Choroid plexus epithelial cell (primary cell): Measurements from ENCODE around the gene SH3PXD2A.

Experiments
- DNase-seq: peaks from one replicate; pipeline ENCODE4 v3.0.0-alpha.2; 2010; ENCODE audit warnings: low read depth
- H3K4me3 ChIP-seq: 2 replicates; pipeline ENCODE4 v1.5.1; 2011; ENCODE audit warnings: low read depth, mild to moderate bottlenecking, control low read depth, low read length, moderate library complexity
- TF ChIP-seq, protein P1 (sequence below): conservative IDR thresholded peaks from 2 replicates; pipeline ENCODE4 v1.5.1; 2011; ENCODE audit warnings: low read depth, mild to moderate bottlenecking, control low read depth, inconsistent platforms, low read length, moderate library complexity

SH3PXD2A gene

DNA sequence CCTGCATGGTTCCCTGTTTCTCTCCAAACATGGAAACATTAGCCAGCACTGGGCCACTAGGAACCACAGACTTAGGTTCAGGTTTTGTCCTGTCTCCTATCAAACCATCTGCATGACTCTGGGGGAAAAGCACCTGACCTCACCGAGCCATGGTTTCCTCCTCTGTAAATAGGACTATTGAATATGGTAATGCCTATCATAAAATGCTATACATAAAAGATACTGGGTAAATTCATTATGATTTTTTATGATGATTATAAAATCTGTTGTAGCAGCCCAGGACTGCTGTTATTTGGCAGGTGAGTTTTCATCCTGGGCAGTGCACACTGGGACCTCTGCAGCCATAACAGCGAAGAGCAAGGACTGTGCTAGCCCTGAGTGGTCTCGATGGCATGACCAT is 131.8 kb downstream of the SH3PXD2A start:
- TF ChIP-seq, protein P1, sequence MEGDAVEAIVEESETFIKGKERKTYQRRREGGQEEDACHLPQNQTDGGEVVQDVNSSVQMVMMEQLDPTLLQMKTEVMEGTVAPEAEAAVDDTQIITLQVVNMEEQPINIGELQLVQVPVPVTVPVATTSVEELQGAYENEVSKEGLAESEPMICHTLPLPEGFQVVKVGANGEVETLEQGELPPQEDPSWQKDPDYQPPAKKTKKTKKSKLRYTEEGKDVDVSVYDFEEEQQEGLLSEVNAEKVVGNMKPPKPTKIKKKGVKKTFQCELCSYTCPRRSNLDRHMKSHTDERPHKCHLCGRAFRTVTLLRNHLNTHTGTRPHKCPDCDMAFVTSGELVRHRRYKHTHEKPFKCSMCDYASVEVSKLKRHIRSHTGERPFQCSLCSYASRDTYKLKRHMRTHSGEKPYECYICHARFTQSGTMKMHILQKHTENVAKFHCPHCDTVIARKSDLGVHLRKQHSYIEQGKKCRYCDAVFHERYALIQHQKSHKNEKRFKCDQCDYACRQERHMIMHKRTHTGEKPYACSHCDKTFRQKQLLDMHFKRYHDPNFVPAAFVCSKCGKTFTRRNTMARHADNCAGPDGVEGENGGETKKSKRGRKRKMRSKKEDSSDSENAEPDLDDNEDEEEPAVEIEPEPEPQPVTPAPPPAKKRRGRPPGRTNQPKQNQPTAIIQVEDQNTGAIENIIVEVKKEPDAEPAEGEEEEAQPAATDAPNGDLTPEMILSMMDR, result no peak
- no peak overlapping the region for H3K4me3 ChIP-seq
- no peak for DNase-seq

DNA sequence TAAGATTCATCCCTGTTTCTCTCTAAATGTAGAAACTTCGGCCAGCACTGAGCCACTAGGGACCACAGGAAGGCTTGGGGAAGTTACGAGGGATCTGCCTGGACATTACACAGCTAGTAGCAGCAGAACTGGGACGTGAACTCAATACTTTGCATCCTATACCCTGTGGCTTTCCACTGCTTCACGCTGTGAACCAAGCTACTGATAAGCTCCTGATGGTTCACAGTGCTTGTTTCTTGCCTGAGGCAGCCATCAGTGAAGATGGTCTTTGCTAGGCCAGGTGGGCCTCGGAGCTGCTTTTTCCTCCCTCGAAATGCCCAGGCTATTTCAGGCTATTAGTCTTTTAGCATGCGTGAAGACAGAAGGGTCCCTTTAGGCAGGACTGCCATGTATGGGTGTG is 132.7 kb downstream of the SH3PXD2A start:
- H3K4me3 ChIP-seq, result no peak overlapping the region
- TF ChIP-seq, protein P1, result no peak
- no peak for DNase-seq

DNA sequence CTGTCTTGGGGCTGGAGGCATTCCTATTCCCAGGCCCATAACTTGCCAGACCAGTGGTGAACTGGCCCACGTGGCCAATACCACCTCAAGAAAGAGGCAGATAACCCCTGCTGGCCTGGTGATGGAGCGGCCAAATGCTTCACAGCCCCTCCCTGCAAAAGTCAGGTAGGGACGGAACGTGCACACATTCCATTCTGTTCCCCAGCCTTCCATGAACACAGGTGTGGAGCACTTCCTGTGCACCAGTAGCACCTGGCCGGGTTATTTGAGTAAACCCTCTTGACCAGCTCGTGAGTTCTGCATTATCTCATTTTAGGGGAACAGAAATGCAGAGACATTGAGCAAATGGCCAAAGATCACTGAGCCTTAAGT is 134.4 kb downstream of the SH3PXD2A start:
- TF ChIP-seq, protein P1, result no peak
- no peak overlapping the region for H3K4me3 ChIP-seq
- DNase-seq, result no peak

DNA sequence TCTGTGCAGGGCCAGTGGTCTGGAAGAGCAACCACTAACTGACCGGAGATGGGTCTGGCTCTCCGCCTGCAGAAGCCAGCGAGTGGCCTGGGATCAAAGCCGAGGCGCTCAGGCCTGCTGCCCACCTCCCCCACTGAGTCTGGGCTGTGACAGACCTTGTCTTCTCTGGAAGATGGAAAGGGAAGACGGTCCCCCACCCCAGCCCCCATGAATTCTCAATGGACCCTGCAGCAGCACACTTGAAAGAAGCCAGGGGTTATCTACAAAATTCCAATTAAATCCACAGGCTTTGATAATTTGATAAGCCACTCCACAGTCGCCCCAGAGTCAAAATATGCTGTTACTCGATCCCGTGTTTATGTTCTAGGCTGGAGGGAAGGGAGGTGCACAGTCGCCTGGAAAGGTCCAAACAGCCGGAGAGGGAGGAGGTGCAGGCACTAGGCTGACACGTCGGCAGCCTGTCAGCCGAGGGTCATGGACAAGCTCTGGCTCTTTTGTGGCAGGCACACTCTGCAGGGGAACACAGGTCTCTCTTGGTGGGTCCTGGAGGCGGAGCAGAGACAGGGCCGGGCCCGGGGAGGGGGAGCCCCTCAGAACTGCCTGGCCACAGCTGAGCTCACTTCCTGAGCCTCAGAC is 134.9 kb downstream of the SH3PXD2A start:
- H3K4me3 ChIP-seq, result no peak overlapping the region
- no peak for DNase-seq
- TF ChIP-seq, protein P1, result no peak

DNA sequence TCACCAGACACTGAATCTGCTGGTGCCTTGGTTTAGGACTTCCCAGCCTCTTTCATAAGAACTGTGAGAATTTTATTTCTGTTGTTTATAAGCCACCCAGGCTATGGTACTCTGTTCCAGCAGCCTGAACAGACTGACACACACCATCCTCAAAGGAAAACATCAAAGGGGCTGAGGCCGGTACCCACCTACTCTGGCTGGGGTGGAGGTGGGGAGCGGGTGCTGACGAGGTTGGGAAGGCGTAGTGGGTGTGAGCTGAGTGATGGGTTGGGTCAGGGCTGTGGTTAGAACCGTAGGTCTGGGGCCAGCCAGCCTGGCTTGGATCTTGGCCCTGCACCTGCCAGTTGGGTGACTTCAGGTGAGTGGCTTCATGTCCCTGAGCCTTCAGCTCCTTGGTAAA is 136.3 kb downstream of the SH3PXD2A start:
- no peak overlapping the region for H3K4me3 ChIP-seq
- TF ChIP-seq, protein P1, result no peak
- no peak for DNase-seq

DNA sequence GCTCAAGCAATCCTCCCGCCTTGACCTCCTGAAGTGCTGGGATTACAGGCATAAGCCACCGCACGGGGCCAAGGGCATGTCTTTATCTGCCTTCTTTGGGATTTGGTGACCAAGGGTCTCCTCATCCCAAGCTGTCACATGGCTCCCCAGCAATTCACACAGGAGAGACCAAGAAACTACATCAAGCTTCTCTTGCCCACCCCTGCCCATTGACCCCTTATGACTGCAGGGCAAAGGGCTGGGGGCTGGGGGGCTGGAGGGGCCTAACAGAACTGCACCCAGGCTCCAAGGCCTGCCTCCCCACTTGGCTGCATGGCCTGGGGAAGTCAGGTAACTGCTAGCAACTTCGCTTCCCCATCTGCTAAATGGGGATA is 137.1 kb downstream of the SH3PXD2A start:
- no peak overlapping the region for H3K4me3 ChIP-seq
- no peak for DNase-seq
- TF ChIP-seq, protein P1, result no peak
